IPS-20b (cell line): ENCODE measurements around the gene RDH16.
"Not testable (repeated sequence)": the region's sequence is repeated elsewhere in the genome, so short reads cannot be mapped to it uniquely, and the experiment has no call there.

Experiments
- H3K27ac ChIP-seq: one replicate; pipeline ENCODE4 v1.5.1; 2013; ENCODE audit warnings: low read length
- H3K27me3 ChIP-seq: 2 replicates; pipeline ENCODE4 v1.6.1; 2013; ENCODE audit warnings: mild to moderate bottlenecking, low read length, inconsistent platforms; ENCODE audit not compliant: insufficient read depth
- H3K36me3 ChIP-seq: 2 replicates; pipeline ENCODE4 v1.6.1; 2013; ENCODE audit warnings: low read depth, mild to moderate bottlenecking, inconsistent platforms, low read length, moderate library complexity; ENCODE audit not compliant: insufficient read depth
- H3K4me1 ChIP-seq: 2 replicates; pipeline ENCODE4 v1.6.1; 2013; ENCODE audit warnings: mild to moderate bottlenecking, control low read depth, inconsistent platforms, low read length, moderate library complexity; ENCODE audit not compliant: insufficient read depth
- H3K4me3 ChIP-seq: 2 replicates; pipeline ENCODE4 v1.5.1; 2013; ENCODE audit warnings: mild to moderate bottlenecking, low read length, inconsistent platforms
- H3K9ac ChIP-seq: 2 replicates; pipeline ENCODE4 v1.6.1; 2013; ENCODE audit warnings: low read depth, mild to moderate bottlenecking, inconsistent platforms, low read length, moderate library complexity
- H3K9me3 ChIP-seq: 2 replicates; pipeline ENCODE4 v1.6.1; 2013; ENCODE audit warnings: mild to moderate bottlenecking, low read depth, low read length, inconsistent platforms; ENCODE audit not compliant: insufficient read depth

The RDH16 gene

GRCh38 chr12:56965124-56965523 lies 7.7 kb upstream of the RDH16 start:
- H3K36me3 ChIP-seq, H3K4me1 ChIP-seq, H3K27me3 ChIP-seq, H3K27ac ChIP-seq, H3K9ac ChIP-seq, H3K4me3 ChIP-seq, H3K9me3 ChIP-seq: not testable (repeated sequence)

GRCh38 chr12:56963557-56963956 lies 6.1 kb upstream of the RDH16 start:
- H3K27ac ChIP-seq, H3K36me3 ChIP-seq, H3K27me3 ChIP-seq, H3K4me3 ChIP-seq, H3K4me1 ChIP-seq, H3K9ac ChIP-seq: not testable (repeated sequence)
- H3K9me3 ChIP-seq, result peaks cover 20% of the 10 kb centered on the region

- H3K9me3 ChIP-seq, result peaks cover 30% of the 10 kb centered on the region
- H3K27me3 ChIP-seq, H3K27ac ChIP-seq, H3K4me1 ChIP-seq, H3K36me3 ChIP-seq, H3K4me3 ChIP-seq, H3K9ac ChIP-seq: not testable (repeated sequence)
These were observed 4.8 kb upstream of the RDH16 start for GRCh38 chr12:56962247-56962646.

GRCh38 chr12:56958422-56958821 lies 1.0 kb upstream of the RDH16 start:
- Histone ChIP-seq H3K9me3 (peaks cover 21% of the 10 kb centered on the region), H3K4me1 (no peaks in the 10 kb centered on the region), H3K4me3 (no peak overlapping the region), H3K9ac (no peak overlapping the region), H3K36me3 (no peaks in the 10 kb centered on the region), H3K27me3 (no peaks in the 10 kb centered on the region), H3K27ac (no peak overlapping the region)

DNA sequence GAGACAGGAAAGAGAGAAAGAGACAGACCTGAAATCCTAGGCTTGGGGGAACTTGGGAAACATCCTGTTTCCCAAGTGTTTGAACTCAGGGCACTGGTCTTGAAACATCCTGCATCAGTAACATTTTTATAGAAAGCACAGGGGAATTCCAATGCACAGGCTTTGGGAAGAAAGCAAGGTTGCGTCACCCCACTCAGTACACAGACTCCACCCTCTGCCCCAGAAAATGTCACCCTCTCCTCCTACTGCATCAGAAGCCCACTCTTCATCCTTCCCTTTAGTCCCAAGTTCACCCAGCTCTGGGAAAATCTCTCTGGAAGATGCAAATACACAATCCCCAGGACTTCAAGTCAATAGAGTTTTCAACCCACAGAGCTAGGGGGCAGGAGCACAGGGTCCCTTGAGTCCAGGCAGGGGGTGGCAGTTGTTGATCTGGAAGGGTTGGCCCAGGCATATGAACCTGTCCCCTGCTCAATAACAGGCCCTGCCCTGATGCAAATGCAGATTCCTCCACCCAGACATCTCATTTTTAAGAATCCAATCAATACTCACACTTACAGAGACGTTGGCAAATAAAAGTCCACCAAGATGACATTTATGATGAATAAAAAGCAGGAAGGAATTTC lies 1.7 kb downstream of the RDH16 start:
- Histone ChIP-seq H3K27me3 (no peaks in the 10 kb centered on the region), H3K27ac (no peak overlapping the region), H3K4me1 (no peaks in the 10 kb centered on the region), H3K9ac (no peak overlapping the region), H3K4me3 (no peak overlapping the region), H3K36me3 (no peaks in the 10 kb centered on the region), H3K9me3 (peaks cover 21% of the 10 kb centered on the region)

GRCh38 chr12:56954958-56955355 lies 2.5 kb downstream of the RDH16 start:
- peaks cover 21% of the 10 kb centered on the region for H3K9me3 ChIP-seq
- no peaks in the 10 kb centered on the region for H3K36me3 ChIP-seq
- no peak overlapping the region for H3K9ac ChIP-seq
- no peak overlapping the region for H3K4me3 ChIP-seq
- H3K27ac ChIP-seq, result no peak overlapping the region
- no peaks in the 10 kb centered on the region for H3K27me3 ChIP-seq
- no peaks in the 10 kb centered on the region for H3K4me1 ChIP-seq

GRCh38 chr12:56954057-56954957 lies 3.1 kb downstream of the RDH16 start:
- no peaks in the 10 kb centered on the region for H3K27me3 ChIP-seq
- no peak overlapping the region for H3K4me3 ChIP-seq
- H3K27ac ChIP-seq, result no peak overlapping the region
- H3K9me3 ChIP-seq, result peaks cover 18% of the 10 kb centered on the region
- no peaks in the 10 kb centered on the region for H3K36me3 ChIP-seq
- H3K9ac ChIP-seq, result no peak overlapping the region
- no peaks in the 10 kb centered on the region for H3K4me1 ChIP-seq

DNA sequence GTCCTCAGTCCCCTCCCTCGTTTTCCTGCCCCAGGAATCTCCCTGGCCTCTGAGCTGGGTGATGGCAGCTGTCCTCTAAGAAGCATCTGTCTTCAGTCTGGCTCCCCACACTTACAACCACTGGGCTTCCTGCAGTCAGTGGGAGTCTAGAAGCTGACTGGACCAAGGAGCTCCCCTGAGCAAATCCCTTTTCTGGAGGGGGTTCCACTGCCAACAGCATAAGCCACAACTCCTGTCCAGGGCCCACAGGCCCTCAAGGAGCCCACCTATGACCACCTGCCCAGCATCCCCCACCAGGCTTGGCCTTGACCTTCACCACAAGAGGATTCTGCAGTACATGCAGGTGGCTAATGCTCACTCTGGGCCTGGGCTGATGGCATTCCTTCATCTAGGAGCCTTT lies 4.1 kb downstream of the RDH16 start:
- no peaks in the 10 kb centered on the region for H3K36me3 ChIP-seq
- H3K9ac ChIP-seq, result no peak overlapping the region
- no peak overlapping the region for H3K27ac ChIP-seq
- H3K9me3 ChIP-seq, result peaks cover 8% of the 10 kb centered on the region
- H3K4me3 ChIP-seq, result no peak overlapping the region
- no peaks in the 10 kb centered on the region for H3K27me3 ChIP-seq
- no peaks in the 10 kb centered on the region for H3K4me1 ChIP-seq

DNA sequence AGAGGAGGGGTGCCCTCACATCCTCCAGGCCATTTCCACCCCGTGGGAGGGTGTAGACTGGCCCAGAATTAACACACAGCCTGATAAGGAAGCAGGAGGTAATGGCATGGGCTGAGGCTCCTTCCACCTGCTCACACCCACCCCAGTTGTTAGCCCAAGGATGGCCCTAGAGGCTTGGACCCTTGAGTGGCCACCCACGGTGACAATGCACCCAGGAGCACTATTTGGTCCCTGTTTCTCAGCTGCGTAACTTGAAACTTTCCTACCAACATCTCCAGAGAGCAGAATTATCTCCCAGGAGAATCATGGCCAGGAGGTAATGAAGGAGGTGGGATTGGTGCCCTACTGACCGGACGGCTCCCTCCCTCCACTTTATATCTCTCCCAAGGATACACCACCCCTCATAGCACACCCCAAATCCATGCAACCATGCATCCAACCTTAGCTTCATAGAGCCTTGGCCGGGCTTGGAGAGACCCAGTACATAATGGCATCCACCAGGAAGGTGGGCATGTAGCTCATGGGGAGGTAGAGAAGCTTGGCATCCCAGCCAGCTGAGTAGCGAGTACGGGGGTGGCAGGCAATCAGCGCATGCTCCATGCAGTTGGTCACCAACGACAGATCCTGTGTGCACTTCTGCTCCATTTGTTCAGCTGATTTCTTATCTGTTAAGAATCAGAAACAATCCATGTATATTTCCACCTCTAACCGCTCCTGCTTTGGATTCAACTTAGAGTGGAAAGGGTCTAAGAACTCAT lies 5.6 kb downstream of the RDH16 start:
- no peaks in the 10 kb centered on the region for H3K27me3 ChIP-seq
- no peak overlapping the region for H3K4me3 ChIP-seq
- H3K9ac ChIP-seq, result no peak overlapping the region
- H3K4me1 ChIP-seq, result no peaks in the 10 kb centered on the region
- H3K27ac ChIP-seq, result no peak overlapping the region
- H3K36me3 ChIP-seq, result no peaks in the 10 kb centered on the region
- no peaks in the 10 kb centered on the region for H3K9me3 ChIP-seq

DNA sequence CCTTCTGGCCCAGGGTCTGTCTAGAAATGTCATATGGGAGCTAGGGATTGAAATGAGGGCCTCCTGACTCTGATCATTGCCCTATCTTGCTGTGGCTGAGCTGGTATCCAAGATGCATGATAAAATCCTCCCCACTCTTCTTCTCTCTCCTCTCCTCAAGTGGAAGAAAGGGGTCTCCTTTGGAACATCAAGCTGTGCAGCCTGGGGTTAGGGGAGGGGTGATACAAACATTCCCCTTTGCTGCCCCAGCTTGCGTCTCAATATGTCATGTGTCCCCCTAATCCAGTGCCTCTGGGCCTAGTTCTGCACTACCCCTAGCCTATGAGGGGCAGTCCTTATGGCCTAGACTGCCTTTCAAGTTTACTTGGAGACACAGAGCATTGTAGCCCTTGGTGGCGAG lies 8.5 kb downstream of the RDH16 start:
- Histone ChIP-seq H3K9me3 (no peaks in the 10 kb centered on the region; the same call in 1 of the 2 replicates), H3K4me1 (no peaks in the 10 kb centered on the region), H3K9ac (no peak overlapping the region), H3K4me3 (no peak overlapping the region), H3K27me3 (no peaks in the 10 kb centered on the region), H3K36me3 (no peaks in the 10 kb centered on the region), H3K27ac (no peak overlapping the region)

- no peak overlapping the region for H3K4me3 ChIP-seq
- no peaks in the 10 kb centered on the region for H3K27me3 ChIP-seq
- H3K36me3 ChIP-seq, result no peaks in the 10 kb centered on the region
- no peaks in the 10 kb centered on the region for H3K4me1 ChIP-seq
- H3K27ac ChIP-seq, result no peak overlapping the region
- H3K9ac ChIP-seq, result no peak overlapping the region
- no peaks in the 10 kb centered on the region; the same call in 1 of the 2 replicates for H3K9me3 ChIP-seq
These were observed 9.0 kb downstream of the RDH16 start for GRCh38 chr12:56948457-56948777.
